HG02571 (cell line): ENCODE results near the gene RASD1.
"Not testable (repeated sequence)": the region's sequence is repeated elsewhere in the genome, so short reads cannot be mapped to it uniquely, and the experiment has no call there.

Experiments
- ATAC-seq: cut with Tn5 transposase; IDR thresholded peaks from one replicate; pipeline ENCODE4 v1.9.1; 2021; ENCODE audit warnings: mild to moderate bottlenecking, moderate library complexity; ENCODE audit not compliant: unreplicated experiment

Gene RASD1

DNA sequence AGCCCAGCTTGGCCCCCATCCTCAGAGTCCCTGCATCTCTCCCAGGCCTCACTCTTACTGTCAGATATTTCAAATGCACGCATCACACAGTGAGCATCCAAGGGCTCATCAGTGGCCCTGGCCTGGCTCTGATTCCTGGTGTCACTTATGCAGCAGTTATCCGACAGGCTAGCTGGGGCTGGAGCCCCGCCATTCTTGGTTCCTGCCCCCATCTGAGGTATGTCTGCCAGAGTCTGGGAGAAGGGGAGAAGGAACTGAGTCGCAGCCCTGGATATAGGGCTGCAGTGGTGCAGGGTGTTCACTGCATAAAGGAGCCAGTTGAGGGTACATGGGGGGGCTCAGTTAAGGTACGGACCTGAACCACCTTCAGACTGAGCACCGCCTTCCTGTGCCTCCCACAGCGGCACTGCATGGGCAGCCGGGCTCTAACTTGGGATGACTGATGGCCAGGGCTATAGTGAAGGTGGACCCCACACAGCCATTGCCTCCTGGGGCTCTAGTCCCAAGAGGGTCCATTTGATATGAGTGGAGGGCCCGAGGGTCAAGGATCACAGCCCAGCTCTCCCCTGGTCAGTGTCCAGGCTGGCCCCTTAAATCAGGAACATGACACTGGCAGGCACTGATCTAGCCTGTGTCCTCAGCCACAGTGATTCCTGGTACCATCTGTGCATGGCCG, 1.8 kb upstream of the RASD1 start:
- no peak for ATAC-seq

DNA sequence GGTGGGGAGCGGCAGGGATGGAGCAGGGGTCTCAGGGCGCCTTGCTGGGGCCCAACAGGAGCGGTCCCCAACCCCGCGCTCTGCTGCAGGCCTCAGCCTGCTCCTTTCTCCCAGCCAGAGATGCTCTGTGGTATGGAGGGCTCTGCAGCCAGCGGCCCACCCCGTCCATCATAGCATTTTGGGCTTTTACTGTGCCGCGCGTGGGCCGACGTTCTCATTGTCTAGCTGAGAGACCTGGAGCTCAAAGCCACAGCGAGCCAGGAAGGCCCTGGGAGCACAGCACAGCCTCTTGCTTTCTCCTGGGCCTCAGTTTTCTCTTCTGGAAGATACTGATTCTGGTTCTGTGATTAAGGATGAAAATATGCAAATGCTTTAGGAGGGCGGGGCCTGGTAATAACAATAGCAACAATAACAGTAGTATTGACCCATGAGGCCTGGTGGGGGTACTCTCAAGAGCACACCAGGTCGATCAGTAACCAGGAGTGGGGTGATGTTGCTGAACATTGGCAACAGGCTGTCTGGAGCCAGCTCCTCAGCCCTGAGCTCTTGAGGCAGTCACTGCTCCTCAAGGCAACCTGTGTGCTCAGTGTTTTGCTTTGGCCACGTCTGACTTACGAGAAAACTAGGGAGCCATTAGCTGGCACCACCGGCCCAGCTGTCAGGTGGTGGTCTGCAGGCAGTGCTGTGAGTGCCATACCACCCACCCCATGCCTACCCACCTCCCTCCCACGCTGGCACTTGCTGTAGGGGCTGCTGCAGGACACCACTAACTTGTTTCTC, 1.1 kb upstream of the RASD1 start:
- ATAC-seq, result no peak

DNA sequence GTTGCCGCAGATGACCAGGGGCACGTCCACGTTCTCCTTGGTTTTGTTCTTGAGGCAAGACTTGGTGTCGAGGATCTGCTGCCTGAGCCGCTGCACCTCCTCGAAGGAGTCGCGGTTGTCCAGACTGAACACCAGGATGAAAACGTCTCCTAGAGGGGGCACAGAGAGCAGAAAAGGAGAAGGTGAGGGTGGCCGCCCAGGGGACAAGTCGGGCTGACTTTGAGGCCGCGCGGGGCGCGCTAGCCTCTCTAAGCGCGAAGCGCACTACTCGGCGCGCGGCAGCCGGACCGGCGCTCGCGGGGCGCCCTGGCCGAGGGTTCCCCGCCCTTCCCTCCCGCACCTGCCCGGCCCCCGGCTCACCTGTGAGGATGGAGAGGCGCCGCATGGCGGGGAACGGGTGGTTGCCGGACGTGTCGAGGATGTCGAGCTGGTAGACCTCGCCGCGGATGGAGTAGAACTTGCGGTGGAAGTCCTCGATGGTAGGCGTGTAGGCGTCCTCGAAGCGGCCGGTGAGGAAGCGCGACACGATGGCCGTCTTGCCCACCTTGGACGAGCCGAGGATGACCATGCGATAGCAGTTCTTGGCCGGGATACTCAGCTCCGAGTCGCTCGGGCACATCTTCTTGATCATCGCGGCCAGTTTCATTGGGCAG, 533 bp downstream of the RASD1 start:
- ATAC-seq, result no peak

DNA sequence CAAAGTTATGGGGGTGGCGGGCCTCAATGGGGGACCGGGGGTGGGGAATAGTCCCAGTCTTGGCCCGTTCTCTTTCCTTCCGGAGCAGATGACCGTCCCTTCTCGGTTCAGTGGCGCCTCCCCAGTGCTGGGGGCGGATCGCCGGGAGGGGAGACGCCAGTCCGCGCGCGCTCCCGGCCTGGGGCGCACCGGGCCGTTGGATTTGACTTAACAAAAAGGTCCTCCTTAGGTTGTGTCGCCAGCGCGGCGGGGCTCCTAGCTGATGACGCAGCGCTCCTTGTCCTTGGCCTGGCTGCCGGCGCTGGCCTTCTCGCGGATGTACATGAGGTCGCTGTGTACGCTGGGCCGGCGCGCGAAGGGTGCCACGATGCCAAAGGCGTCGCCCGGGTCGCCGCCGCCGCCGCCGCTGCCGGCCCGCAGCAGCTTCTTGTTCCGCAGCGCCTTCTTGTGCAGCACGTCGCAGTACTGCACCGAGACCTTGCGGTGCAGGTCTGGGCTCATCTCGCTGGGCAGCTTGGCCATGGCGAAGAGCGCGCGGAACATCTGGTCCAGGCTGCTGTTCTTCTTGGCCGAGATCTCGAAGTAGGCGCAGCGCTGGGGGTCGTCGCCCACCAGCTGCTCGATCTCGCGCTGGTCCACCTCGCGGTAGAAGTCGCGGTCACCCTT, 1.2 kb downstream of the RASD1 start:
- ATAC-seq, result no peak

DNA sequence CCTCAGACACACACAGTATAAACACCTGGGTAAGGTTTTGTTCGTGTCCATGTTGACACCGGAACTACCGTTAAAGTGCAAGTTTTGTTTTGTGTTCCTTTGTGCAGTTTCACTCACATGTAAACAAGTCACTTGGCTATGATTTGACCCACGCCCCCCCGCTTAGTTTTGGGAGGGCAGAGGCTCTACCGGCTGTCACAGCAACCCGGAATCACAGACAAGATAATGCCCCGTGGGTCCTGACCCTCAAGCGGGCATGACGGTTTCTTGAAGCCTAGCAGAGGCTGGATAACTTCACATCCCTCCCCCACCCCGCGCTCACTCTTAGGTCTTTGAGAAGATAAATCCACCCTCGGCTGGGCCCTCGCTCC, 1.7 kb downstream of the RASD1 start:
- no peak for ATAC-seq

DNA sequence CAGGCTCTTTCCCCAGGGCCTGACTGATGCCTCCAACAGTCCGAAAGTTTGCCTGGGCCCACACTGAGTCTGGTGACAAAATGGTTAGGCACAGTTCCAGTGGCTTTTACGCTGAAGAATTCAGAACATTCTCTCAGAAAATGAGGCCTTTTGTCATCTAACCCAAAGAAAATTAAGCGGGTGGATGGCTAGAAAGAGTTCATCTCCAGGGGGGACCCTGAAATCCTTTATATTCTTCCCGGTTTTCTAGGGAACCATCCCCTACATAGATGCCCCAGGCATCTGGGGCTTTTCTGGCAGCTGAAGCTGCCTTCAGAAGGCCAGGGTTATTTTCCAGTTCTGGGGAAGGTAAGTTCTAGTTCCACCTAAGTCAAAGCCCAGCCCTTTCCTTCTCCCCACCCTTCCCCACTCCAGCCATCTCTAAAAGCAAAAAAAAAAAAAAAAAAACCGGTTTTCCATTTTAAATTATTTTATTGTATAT, 2.2 kb downstream of the RASD1 start:
- no peak for ATAC-seq

DNA sequence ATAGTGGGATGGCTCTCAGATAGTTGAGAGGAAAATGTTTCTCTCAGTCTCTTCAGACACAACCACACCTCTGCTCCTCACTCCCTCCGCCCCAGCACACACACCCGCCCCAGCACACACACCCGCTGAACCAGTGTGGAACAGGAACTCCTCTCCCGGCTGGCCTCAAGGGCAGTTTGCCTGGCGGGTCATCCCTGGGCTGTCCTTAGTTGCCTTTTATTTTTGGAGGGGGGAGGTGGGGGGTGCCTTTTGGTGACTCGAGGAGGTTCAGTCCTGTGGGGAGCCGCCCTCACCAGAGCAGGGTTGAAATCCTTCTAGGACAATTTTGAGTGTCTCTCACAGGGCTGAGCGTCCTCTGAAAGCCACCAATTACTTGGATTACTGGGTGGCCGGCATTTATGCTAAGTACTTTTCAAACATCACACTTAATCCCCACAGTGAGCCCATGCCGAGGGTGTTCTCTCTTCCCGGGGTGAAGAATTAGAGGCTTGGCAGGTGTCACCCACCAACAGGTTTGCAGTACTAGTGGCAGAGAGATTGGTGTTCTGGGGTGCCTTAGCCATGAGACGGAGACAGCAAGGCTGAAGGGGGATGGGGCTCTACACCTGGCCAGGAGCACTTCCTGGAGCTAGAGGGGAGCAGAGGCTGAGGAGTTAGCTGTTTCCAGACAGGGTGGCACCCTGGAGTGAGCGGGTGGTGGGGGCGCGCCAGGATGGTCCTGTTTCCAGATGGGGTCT, 2.8 kb downstream of the RASD1 start:
- no peak for ATAC-seq

DNA sequence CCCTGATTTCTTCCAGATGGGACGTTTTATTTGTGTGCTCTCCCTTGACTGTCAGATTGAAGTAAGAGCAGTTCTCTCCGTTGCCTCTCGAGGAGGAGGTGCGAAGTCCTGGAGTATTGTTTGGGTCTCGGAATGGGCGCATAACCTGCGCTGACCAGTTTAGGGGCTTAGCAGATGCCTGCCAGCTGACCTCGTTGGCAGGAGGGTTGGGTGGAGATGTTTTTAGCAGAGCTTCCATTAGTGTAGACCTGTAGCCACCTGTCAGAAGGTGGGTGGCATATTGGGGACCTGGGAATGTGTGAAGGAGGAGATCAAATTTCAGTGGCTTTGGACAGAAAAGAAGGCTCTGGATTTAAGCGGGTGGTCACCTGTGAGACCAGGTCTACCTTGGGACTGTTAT, 3.6 kb downstream of the RASD1 start:
- no peak for ATAC-seq

DNA sequence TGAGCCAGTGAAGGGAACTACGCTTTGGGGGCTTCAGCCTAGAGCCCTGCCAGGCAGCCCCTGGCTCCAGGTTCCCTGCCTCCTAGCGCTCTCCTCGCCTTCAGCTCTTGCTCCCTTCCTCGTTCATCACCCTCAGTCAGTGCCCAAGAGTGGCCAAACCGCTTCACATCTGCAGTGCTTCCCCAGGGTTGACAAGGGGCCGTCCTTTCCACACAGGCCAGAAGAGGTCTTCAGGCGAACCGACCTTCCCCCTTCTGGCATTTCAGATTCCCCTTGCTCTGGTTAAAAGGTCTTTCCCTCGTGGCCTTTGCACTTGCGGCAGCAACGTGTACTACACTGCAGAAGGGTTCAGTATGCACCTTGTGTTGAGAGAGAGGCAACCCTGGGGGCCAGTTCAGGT, 4.1 kb downstream of the RASD1 start:
- ATAC-seq, result no peak

DNA sequence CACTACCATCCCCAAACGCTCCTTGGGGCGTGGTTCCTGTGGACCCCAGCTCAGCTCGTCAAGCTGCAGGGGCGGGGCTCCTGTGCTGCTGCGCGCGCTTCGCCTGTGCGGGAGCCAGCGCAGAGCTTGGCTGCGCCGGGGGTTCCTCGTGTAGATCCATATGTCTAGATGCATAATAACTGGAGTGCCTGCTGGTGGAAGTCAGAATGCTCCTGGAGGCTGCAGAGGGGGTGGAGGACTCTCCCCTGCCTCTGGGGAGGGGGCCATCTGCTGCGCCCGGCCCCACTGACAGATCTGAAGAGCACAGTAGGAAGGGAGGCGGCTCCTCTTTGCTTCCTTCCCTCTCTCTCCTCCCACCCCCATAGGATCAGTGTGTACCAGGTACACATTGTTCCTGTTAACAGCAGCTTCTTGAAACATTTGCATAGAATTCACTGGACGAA, 4.6 kb downstream of the RASD1 start:
- ATAC-seq, result no peak

DNA sequence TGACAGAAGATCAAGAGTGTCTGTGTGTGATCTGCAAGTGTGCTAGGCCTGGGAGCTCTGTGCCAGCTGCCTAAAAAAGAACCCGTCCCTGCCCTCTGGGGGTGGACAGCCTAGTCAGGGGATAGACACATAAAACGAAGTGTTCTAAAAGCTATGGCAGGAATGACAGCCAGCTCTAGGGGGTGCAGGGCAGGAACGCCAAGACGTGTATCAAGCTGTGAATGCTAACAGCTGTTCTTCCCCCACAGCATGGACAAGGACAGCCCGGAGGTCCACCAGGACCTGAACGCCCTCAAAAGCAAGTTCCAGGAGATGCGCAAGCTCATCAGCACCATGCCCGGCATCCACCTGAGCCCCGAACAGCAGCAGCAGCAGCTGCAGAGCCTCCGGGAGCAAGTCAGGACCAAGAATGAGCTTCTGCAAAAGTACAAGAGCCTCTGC, 5.1 kb downstream of the RASD1 start:
- ATAC-seq, result no peak

DNA sequence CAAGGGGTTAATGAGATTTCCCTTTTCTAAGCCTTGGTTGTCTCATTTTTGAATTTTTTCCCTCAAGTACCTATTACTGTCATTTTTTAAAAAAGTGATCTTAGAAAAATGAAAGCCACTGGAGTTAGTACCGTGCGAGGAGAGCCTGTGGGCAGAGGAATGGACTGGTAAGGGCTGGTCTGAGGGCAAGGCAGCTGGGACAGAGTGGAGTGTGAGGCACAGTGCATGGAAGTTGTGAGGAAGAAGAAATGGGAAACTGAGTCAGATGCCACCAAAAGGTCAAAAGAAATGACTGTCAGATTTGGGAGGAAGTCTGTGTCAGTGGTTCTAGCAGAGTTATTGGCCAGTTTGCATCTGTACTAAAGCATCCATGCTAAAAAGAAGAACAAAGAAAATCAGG, 8.2 kb downstream of the RASD1 start:
- ATAC-seq, result no peak

DNA sequence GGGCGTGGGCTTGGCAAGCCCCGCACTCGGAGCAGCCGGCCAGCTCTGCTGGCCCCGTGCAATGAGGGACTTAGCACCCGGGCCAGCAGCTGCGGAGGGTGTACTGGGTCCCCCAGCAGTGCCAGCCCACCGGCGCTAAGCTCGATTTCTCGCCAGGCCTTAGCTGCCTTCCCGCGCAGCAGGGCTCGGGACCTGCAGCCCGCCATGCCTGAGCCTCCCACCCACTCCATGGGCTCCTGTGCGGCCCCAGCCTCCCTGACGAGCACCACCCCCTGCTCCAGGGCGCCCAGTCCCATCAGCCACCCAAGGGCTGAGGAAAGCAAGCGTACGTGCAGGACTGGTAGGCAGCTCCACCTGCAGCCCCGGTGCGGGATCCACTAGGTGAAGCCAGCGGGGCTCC, 9.8 kb downstream of the RASD1 start:
- ATAC-seq, result not testable (repeated sequence)

DNA sequence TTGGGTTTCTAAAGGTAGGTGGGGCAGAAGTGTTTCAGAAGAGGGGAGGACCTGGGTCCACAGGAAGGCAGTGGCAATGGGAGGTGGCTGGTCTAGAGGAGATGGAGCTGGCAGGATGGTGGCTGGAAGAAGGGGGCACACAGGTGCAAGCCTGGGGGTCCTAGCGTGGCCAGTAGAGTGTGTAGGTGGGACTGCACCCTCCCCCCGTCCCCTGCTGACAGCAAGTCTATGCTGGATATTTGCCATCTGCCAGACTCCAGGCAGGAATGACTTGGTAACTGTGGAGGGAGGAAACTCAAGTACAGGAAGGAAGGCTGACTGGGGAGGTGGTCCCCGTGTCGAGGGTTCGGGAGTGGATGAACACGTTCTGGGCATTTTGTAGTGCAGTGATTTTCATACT, 10.8 kb downstream of the RASD1 start:
- ATAC-seq, result no peak

DNA sequence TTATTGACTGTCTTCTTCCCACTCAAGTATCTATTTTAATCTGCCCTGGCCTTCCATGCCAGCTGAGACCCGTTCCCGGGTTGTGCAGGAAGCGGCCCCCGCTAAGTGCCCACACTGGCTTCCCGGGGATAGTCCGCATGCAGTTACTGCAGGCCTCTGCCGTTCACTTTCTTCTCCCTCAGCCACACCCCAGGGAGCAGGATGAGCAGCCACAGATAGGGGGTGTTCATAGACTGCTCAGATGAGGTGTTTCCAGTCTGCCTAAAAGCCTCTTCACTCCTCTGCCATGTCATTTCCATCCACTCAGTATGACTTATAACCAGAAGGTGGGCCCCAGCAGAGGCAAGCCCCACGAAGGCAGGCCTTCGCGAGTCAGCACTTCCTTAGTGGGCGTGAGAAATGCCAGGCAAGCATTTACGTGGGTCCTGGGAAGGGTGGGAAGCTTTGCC, 11.7 kb downstream of the RASD1 start:
- no peak for ATAC-seq

DNA sequence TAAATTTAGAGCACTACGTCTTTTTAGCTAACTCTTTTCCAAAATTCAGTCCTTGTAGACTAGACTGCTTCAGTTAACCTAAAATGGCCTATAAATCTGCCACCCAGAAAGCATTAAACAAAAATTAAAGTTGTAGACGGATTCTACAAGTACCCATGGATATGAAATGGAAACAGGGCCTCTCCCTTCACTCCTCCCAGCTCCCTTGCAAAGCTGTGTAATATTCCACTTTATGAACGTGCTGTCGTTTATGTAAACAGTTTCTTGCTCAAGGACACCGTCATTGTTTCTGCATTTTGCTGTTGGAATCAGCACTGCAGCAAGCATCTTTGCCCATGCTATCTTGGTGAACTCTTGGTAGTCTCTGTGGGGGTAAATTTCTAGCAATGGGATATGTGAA, 14.3 kb downstream of the RASD1 start:
- no peak for ATAC-seq

DNA sequence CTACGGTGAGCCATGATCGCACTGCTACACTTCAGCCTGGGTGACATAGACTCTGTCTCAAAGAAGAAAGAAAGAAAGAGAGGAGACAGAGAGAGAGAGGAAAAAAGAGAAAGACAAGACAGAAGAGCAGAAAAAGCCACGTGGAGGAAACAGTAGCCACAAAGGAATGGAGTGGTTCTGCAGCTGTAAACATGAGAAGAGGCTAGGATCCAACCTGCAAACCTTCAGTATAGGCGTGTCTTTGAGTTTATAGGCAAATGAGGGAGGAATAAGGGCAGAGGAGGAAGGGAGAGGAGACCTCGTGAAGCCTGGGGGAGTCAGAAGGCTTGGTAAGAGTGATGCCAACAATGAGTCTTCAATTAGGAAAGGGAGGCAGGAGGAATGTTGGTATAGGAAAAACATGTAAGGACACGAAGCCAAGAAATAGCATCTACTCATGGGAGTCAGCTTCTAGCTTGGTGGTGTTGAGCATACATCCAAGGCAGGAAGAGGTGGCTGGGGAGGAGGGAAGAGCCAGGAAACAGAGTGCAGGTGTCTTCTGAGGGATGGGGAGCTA, 15.5 kb downstream of the RASD1 start:
- no peak for ATAC-seq

DNA sequence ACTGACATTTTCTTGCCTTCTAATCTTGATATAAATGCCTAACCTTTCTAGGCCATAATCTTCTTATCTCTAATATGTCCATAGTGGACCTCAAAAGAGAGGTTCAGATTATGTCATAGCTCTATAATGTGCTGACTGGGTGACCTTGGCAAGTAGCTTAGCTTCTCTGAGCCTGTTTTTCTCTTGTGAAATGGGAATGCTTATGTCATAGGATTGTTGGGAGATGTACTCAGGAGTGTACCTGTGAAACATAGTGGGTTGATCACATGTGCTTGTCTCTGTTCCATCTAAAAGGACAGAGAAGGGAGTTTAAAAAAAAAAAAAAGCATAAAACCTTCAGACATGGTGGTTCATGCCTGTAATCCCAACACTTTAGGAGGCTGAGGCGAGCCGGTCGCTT, 17.0 kb downstream of the RASD1 start:
- ATAC-seq, result no peak

DNA sequence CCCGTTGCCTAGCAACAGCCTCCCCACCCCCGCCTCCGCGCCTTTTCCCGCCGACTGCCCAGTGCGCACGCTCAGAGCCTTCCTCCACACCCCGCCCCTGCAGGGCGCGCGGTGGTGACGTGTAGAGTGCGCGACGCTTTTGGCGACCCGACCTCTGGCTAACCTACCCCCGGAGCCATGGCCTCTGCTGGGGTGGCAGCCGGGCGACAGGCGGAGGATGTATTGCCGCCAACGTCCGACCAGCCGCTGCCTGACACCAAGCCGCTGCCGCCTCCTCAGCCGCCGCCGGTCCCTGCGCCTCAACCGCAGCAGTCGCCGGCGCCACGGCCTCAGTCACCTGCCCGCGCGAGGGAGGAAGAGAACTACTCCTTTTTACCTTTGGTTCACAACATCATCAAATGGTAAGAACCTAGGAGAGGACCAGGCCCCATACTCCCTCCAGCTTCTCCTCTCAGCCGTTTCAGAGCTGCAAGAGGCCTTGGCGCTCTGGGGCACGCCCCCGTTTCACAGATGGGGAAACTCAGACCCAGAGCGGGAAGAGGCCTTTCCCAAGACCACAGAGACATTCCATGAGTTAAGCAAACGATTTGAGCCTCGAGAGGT, 19.2 kb downstream of the RASD1 start, which contains the start of gene MED9:
MED9 (plus strand) TSS at position 136 of the 603 bp plus-strand sequence; CDS start at position 178, 42 bp downstream.
- peak; percentile 77 for ATAC-seq

DNA sequence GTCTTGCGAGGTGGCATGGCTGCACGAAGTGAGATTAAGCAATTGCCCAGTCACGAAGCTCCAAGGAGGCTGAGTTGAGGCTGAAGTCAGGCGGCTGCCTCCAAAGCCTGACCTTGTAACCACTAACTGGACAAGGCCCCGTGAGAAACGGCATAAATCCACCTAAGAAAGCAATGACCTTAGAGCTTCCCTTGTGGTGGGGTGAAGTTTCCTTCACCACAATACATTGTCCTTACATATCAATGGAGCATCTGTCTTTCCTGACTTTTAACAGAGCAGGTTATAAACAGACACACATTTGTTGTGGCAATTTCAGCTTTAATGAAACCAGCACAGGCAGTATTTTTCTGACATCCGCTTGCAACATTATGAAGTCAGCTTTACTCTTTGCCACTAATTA, 21.9 kb downstream of the RASD1 start:
- no peak for ATAC-seq
